NCI-H460 (cell line): ENCODE measurements around the gene DDX10. TPM values are rescaled to one million over a fixed set of nuclear protein-coding genes. Genes with fewer than 3 reads are reported as not detected.

Experiments
- DNase-seq: peaks from one replicate; pipeline ENCODE4 v3.0.0-alpha.2; 2016; ENCODE audit warnings: low read depth; ENCODE audit errors: extremely low read depth
- total RNA-seq: library from RNA; depleted of rRNA; stranded (reverse); fragments of >200 nt; shearing (Covaris generic); gene quantifications from 2 replicates; pipeline ENCODE4 v1.2.3, GENCODE V29; 2014

DDX10 gene
- total RNA-seq, 1 experiment from 2014 or later, result 277 TPM

DNA sequence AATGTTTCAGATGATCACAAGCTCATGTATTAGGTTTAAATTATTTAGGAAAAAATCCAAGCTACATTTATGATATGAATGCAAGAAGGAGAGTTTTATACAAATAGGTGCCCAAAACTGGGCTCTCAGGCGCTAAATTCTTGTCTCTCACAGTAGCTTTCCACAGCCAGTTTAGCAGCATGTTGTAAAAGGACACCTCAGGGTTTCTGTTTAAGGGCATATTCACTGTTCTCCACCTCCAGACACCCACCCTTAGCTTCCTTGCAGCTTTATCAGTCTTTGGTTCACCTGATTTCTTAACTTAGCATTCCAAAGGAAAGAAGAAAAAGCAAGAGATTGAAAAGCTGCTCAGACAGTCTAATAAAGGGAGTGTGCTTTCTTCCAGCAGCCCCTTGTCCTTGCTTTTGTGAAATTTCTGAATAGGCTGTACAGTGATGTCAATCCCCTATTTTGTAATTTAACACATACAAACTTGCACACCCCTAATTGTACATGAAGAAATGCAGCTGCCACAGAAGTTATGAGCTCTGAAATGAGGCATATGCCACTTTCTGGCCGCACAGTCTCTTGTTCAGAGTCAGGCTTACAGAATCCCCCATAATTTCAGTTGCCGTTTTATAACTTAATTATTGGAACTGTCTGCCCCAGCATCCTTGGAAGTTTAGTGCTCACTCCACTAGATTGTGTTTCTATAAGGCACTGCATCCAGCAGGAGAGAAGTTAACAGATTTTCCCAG lies 262.1 kb downstream of the DDX10 start:
- DNase-seq, result no peak

DNA sequence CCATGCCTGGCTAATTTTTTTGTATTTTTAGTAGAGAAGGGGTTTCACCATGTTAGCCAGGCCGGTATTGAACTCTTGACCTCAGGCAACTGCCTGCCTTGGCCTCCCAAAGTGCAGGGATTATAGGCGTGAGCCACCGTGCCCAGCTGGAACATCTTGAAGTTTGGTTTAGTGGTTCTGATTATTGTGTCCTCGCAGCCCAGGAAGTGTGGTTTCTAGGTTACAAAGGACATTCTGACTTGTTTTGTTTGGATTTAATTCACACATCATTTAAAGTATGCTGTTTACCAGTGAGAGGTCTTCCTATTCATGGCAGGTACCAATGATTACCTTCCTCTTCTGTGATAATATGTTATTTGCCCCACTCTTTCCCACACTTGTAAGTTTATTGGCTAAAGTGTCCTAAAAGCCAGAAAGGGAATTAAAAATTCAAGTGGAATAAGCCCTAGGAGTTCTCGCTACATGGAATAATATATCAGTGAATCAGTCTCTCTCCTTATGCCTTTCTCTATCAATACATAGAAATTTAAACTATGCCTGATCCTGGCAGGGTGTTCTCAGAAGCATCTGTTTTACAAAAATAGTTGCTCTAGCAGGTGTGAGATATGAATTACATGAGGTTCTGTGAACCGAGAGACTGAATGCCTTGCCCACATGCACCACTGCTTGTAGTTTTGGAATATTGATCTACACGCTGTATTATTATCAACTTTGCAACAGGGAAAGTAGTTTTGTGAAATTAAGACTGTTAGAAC lies 263.1 kb downstream of the DDX10 start:
- no peak for DNase-seq

DNA sequence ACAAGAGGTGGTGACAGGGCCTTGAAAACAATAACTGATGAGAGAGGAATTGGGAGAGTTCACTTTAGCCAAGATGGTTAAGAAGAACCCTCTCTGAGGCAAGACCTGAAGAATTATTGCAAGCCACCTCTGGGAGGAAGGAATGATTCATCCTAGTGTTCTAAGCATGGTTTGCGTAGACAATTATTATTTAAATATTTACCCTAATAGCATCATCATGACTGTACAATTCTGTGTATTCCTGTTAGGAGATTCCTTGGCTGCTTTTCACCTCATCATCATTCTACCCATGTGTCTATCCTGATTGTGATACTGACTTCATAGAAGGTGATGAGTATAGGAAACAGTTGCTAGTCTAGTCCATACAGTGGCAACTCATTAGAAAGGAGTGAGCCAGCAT lies 264.4 kb downstream of the DDX10 start:
- peak; percentile 86 for DNase-seq

DNA sequence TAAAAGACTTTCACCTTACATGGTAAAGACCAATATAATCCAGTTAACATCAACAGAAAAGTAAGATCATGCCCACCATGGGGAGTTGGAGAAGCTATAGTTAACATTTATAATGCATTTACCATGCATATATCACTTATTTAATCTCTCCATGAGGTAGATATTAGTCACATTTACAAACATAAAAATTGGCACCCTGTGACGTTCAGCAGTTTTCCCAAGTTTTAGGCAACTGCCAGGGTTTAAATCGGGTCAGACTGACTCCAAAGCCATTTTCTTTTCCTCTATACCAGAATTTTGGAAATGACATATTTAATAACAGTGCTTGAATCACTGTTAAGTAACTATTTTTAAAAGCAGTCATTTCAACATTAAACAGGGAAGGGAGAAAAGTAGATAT lies 266.3 kb downstream of the DDX10 start:
- no peak for DNase-seq

DNA sequence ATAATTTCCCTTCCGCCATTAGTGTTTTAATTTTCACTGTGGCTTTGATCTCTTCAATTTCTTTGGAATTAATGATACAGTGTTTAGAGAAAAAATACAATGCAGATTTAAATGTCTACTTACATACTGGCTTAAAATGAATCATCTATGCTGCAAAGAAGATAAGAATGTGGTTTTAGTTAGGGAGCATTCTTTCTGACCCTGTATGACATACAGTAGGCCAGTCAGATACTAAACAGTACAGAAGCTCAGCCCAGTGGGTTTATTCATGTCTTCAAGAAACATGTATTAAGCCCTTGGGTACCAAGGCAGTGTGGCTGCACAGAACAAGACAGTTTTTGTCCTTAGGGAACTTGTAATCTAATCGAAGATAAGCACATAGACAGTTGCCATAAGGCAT lies 268.8 kb downstream of the DDX10 start:
- DNase-seq, result no peak

DNA sequence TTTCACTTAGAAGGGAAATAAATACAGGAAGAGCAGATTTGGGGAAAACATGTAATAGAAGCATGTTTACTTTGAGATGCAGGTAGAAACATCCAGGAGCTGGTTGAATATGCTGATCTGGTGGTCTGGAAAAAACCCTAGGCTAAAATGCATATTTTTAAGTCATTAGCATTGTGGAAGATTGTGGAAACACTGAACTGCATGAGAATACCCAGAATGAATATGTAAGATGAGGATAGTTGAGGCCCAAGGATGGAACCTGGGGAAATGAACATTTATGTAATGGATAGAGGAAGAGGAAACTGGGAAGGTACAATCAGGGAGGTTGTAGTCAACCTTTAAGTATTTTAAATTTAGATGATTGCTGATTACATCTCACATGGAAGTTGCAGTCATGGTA lies 269.4 kb downstream of the DDX10 start:
- DNase-seq, result no peak

DNA sequence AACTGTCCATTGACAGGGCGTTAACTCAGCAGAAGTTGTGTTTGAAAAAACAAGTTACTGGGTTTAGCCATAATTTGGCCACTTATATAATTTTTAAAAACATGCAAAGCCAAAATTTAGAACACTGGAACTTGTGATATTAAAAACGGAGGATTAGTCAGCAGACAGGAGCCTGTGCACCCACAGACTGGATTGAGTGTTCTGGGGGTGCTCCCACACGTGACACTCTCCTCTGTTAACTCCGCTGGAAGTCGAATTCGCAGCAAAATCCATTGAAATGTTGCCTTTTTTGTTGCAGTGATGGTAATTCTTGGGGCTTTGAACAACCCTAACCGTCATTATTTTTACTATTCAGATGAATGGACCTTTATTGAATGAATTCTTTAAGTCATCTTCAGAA lies 269.8 kb downstream of the DDX10 start:
- DNase-seq, result no peak

DNA sequence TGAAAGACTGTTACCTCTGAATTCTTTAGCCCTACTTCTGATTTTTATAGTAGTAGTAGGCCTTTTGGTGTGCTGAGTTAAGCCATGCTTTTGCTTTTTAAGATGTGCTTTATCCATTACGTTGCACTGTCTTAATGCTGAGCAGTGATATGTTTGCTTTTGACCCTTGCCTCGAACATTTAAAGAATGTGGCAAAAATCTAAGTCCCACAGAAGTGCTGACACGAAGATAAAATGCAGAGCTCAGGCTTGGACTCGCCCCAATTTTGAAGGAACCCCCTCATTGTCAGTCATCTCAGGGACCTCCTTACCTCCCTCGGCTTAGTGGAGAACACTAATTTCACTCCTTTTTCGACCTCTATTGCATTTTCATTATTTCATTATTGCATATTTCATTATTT lies 272.9 kb downstream of the DDX10 start:
- DNase-seq, result no peak

DNA sequence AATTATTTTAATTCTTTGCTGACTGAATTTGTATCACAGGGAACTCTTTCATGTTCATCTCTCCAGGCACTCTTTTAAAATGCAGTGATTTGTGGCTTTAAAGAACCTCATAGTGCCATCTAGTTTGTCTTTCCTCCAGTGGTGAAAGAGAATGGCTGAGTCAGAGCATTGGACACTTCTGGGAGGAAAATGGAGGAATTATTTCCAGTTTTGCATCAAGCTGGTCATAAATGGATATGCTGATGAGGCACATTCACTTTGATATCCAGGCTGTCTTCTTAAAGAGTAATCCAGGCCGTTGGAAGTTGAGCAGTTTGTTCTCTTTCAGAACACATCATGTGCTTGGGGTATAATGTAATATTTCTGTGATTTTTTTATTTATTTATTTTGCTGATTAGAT lies 273.7 kb downstream of the DDX10 start:
- no peak for DNase-seq

DNA sequence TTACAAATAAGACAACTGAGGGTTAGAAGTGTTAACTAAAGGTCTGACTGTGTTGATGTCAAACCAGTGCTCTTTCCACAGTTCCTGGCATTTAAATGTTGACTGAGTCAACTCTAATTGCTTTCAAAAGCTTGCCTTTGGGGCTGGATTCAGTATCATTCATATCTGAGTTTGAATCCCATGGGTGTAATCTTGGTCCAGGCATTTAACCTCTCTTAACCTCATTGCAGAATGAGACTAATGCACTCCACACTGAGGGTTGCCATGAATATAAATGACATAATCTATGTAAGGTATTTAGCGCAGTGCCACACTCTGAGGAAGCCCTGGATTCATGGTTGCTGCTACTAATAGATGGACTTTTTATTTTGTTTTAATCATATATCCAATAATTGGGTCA lies 274.3 kb downstream of the DDX10 start:
- no peak for DNase-seq

DNA sequence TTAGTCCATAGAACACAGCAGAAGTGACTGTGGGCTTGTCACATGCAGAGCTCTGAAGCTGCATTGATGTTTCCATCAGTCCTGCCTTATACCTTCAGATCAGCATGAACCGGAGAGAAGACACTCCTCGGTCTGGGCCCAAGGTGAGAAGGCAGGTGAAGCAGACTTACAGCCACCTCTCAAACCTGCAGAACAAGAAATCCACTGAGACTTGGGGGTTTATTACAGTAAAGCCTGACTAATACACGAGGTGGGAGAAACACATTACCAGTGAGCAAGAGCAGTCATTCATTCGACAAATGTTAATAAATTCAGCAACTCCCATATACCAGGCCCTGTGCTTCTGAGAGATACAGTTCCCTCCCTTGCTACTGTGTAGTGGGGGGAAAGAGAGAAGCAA lies 279.0 kb downstream of the DDX10 start:
- DNase-seq, result no peak

DNA sequence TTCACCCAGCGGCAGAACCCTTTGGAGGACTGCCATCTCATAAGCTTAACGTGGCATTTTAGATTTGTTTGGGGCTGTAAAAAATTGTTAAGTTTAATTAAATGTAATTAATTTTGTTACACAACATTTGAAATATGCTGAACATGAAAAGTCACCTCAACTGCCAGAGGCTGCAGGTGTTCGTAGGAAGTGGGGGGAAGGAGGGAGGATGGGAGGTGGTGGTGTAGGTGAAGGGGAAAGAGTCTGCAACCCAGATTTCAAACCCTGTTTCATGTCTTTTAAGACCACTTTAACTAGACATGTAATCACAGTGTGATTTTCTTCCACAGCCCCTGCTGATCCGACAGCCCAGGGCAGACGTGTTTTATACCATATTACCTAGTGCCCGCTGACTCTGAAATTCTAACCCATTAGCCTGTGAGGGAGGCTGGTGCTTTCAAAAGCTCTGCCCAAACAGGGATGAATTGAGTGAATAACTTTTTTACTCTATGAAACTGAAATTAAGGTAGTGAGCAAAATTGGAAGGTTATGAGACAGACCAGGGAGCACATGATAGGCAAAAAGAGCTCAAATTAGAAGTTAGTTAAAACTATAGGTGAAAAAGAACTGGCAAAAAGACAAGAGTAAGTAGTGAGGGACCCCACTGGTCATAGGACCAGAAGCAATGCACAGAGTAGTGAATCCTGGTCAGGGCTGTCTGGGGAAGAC lies 279.8 kb downstream of the DDX10 start:
- no peak for DNase-seq

DNA sequence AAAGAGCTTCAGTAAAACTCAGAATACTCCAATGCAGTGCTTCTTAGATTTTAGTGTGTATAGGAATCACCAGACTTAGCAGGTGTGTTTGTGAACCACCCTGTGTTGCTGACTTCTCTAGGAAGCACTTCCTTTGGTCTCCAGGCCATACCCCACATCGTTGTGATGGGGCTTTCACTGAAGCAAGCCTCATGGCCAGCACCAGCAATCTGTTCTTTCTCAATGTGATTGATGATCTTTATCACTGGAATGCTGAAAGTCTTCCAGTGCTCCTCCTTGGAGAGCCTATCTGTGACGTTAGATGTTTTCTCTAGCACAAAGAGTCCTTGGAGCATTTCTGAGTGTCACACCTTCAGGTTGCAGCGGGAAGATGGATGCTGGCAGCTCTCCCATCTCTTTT lies 280.5 kb downstream of the DDX10 start:
- DNase-seq, result no peak

DNA sequence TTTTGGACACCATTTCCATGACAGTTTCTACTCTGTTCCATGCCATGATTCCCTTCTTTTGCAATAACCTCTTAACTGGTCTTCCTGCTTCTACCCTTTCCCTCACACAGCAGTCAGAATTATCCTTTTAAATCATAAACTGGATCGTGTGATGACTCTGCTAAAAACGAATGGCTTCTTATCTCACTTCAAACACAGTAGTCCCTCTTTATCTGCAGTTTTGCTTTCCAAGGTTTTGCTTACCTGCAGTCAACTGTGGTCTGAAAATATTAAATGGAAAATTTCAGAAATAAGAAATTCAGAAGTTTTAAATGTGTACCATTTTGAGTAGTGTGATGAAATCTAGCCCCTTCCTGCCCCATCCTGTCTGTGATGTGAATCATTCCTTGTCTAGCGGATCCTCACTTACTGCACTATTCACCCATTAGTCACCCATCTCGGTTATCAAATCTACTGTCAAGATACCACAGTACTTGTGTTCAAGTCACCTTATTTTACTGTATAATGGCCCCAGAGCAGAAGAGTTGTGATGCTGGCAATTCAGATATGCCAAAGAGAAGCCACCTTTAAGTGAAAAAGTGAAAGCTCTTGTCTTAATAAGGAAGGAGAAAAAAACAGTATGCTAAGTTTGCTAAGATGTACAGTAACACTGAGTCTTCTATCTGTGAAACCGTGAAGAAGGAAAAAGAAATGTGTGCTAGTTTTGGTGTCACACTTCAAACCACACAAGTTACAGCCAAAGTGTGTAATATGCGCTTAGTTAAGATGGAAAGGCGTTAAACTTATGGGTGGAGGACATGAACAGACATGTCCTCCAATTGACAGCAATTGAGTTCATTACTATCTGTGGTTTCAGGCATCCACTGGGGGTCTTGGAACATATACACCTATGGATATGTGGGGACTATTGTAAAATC lies 283.0 kb downstream of the DDX10 start:
- DNase-seq, result no peak

DNA sequence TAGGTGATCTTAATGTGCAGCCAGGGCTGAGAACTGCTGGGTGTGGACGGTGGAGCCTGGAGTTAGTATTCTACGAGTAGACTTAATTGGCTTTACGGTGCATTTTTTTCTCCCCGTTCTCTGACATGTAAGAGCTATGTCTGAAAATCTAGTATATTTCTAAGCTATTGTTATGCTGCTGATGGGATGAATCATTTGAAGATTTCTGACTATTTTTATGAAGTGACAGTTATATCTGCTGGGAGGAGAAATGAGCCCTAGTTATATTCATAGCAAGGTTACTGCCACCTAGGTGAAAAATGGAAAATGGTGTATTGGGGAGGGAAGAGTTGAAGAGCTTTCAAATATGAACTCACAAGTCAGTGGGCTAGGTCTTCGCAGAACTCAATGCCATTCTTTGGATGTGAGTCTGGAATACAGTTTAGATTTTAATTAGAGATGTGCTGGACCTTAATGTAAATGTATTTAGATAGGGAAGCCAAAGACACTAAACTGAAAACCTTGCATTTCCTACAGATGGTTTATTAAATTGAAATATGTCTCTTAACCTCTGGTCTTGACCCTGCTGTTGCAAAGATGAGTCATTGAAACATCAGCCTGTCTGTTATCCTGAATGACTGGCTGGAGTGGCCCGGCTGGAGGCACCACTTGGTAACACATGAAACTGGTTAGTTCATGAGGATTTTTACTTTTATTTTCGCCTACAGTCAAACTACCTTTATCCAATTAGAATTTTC lies 293.7 kb downstream of the DDX10 start:
- DNase-seq, result no peak

DNA sequence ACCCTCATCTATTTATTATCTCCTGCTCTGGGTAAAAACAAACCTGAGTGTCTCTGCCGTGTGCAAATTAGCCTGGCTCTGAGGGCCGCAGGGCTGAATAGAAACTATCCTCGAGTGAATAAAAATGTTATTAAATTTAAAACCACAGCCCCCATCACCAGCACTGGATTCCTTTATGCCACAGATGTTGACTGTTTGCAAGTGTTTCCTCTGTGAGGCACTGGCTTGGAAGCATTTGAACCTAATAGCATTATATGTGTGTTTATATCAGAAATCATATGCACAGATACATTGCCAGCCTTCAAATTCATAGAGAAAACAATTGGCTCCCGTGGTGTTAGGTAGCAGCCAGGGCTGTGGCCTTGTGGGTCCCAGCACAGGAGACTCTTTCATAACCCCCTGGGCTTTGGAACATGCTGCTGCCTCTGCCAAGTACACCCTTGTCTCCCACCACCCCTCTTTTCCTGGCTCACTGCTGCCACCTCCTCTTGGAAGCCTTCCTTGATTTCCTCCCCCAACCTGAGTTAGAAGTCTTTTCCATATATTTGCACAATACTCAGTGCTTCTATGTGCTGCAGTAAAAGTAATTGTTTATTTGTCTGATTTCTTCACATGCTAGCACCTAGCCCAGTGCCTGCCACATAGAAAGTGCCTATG lies 294.4 kb downstream of the DDX10 start:
- DNase-seq, result no peak

DNA sequence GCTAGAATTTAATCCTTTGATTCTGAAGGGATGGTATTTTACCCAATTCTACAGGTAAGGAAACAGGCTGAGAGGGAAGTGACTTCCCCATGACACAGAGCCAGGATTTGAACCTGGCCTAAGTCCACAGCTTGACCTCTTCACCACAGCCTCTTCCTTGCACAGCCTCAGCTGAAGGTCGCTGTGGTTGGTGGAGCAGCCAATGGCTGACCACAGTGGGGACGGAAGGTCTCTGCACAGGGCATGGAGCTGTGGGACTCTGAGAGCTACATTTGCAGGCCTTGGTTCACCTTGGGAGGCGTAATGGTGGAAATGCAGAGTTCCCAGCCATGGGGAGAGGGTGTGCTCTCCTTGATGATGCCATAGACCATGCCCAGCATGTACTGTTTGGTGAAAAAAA lies 295.0 kb downstream of the DDX10 start:
- no peak for DNase-seq

DNA sequence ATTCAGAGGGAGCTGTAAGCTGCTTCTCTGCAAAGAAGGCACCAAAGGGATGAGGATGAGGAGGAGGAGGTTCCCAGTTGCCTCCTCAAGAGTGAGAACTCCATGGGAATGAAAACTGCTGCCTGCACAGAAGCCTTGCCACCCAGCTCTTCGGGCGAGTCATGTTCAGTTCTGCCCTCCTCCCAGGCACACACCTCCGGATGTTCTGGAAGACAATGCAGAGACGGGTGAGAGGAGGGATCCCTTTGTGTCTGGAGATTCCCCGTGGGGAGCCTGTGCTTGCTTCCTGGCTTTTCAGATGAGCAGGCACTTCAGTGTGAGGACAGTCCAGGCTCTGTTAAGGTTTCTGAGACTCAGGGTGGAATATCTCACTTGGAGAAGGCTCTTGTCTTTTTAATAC lies 295.6 kb downstream of the DDX10 start:
- DNase-seq, result no peak

DNA sequence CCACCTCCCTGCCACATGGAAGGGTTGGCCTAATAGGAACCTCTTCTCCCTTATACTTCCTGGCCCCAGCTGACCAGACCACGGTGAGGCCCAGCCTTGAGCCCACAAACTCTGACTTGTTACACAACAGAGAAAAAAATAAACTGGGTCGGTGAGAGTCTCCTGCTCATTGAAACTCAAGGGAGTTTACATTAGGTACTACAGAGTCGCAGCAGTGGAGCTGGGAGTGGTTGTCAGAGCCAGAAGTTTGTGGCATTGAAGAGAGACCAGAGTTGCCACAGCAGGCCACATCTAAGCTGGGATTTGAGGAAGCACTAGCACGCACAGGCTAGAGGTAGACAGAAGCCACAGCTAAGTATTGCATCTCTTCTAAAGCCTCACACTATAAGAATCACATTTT lies 296.2 kb downstream of the DDX10 start:
- no peak for DNase-seq

DNA sequence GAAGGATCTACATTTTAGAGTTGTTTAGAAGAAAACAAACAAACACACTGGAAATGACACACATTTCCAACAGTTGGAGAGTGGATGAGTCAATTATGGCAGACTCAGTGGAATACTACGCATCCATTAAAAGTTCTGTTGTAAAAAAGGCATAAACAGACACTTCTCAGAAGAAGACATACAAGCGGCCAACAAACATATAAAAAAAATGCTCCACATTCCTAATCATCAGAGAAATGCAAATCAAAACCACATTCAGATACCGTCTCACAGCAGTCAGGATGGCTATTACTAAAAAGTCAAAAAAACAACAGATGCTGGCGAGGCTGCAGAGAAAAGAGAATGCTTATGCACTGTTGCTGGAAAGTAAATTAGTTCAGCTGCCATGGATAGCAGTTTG lies 298.2 kb downstream of the DDX10 start:
- no peak for DNase-seq
